ENCODE results near the gene PPM1N. TPM values are rescaled to one million over a fixed set of nuclear protein-coding genes. Genes with fewer than 3 reads are reported as not detected.

PPM1N gene
- total RNA-seq, 1 experiment from 2014 or later, result 2.5 TPM

GRCh38 chr19:45515081-45515624, 16.9 kb downstream of the PPM1N start:
- Histone ChIP-seq H3K9ac (ENCODE audit: low read length) (no peak overlapping the region), H3K9me2 (replicated peaks; ENCODE audit: low read length) (no peaks in the 10 kb centered on the region), H3K27me3 (ENCODE audit: low read length) (no peaks in the 10 kb centered on the region), H3K4me2 (ENCODE audit: low read length) (no peak overlapping the region), H3K4me3 (ENCODE audit: low read length) (no peak overlapping the region), H3K36me3 (ENCODE audit: low read depth, low read length) (no peaks in the 10 kb centered on the region; the same call in 1 of the 2 replicates), H2AFZ (ENCODE audit: low read length) (no peak overlapping the region), H3K9me3 (ENCODE audit: low read length) (no peaks in the 10 kb centered on the region), H3K79me2 (ENCODE audit: low read length) (peaks cover 61% of the 10 kb centered on the region), H4K20me1 (ENCODE audit: low read length) (peaks cover 8% of the 10 kb centered on the region), H3K27ac (ENCODE audit: low read length) (peak overlapping the region; percentile 16; the same call in 1 of the 2 replicates), H3K4me1 (ENCODE audit: insufficient read depth, low read length) (peaks cover 19% of the 10 kb centered on the region), H3F3A (ENCODE audit: low read length, unreplicated experiment) (no peaks in the 10 kb centered on the region)
- DNase-seq (no peak), ATAC-seq (no peak)
- BruUV-seq (replicated peaks), result no TSS peak
- intact Hi-C loops (cut with micrococcal nuclease), result no loop called here
- ChIA-PET POLR2A (ENCODE audit: unreplicated experiment) (no interaction called here), CTCF (no interaction called here)
- TF ChIP-seq EZH2 (IDR thresholded peaks at IDR 0.05; ENCODE audit: low read length, unreplicated experiment) (no peak), EZH2phosphoT487 (IDR thresholded peaks at IDR 0.05; ENCODE audit: borderline replicate concordance, low read length) (no peak), CTCF (conservative IDR thresholded peaks at IDR 0.05; ENCODE audit: low read depth, low read length) (no peak)

- Histone ChIP-seq H3F3A (ENCODE audit: low read length, unreplicated experiment) (no peaks in the 10 kb centered on the region), H3K27ac (ENCODE audit: low read length) (no peak overlapping the region), H3K4me3 (ENCODE audit: low read length) (no peak overlapping the region), H3K4me1 (ENCODE audit: insufficient read depth, low read length) (peaks cover 19% of the 10 kb centered on the region), H3K9ac (ENCODE audit: low read length) (no peak overlapping the region), H3K36me3 (ENCODE audit: low read depth, low read length) (no peaks in the 10 kb centered on the region; the same call in 1 of the 2 replicates), H3K9me2 (replicated peaks; ENCODE audit: low read length) (no peaks in the 10 kb centered on the region), H2AFZ (ENCODE audit: low read length) (no peak overlapping the region), H3K9me3 (ENCODE audit: low read length) (no peaks in the 10 kb centered on the region), H3K27me3 (ENCODE audit: low read length) (no peaks in the 10 kb centered on the region), H3K79me2 (ENCODE audit: low read length) (peaks cover 54% of the 10 kb centered on the region), H3K4me2 (ENCODE audit: low read length) (no peak overlapping the region), H4K20me1 (ENCODE audit: low read length) (peaks cover 8% of the 10 kb centered on the region)
- no peak for TF ChIP-seq CTCF (conservative IDR thresholded peaks at IDR 0.05; ENCODE audit: low read depth, low read length)
- TF ChIP-seq EZH2phosphoT487 (IDR thresholded peaks at IDR 0.05; ENCODE audit: borderline replicate concordance, low read length), result no peak
- TF ChIP-seq EZH2 (IDR thresholded peaks at IDR 0.05; ENCODE audit: low read length, unreplicated experiment), result no peak
- DNase-seq (no peak), ATAC-seq (no peak)
- CTCF ChIA-PET, result interaction anchor here (0.7 kb wide), 1 partner anchor 73 kb away, joined by 10 read pairs; no protein-coding TSS in a partner anchor
- no TSS peak for BruUV-seq (replicated peaks)
- POLR2A ChIA-PET (ENCODE audit: unreplicated experiment), result no interaction called here
- intact Hi-C loops (cut with micrococcal nuclease), result no loop called here
These were observed 17.7 kb downstream of the PPM1N start for GRCh38 chr19:45515807-45516401.

GRCh38 chr19:45517238-45517637, 19.0 kb downstream of the PPM1N start:
- H3K4me1 ChIP-seq (ENCODE audit: insufficient read depth, low read length), result peaks cover 19% of the 10 kb centered on the region
- H3K9me2 ChIP-seq (replicated peaks; ENCODE audit: low read length), result no peaks in the 10 kb centered on the region
- no peak overlapping the region for H3K4me3 ChIP-seq (ENCODE audit: low read length)
- no peak overlapping the region for H3K27ac ChIP-seq (ENCODE audit: low read length)
- no peaks in the 10 kb centered on the region for H3K9me3 ChIP-seq (ENCODE audit: low read length)
- no peak overlapping the region for H3K9ac ChIP-seq (ENCODE audit: low read length)
- H3K27me3 ChIP-seq (ENCODE audit: low read length), result no peaks in the 10 kb centered on the region
- no peaks in the 10 kb centered on the region; the same call in 1 of the 2 replicates for H3K36me3 ChIP-seq (ENCODE audit: low read depth, low read length)
- ChIA-PET POLR2A (ENCODE audit: unreplicated experiment) (no interaction called here), CTCF (no interaction called here)
- H4K20me1 ChIP-seq (ENCODE audit: low read length), result peaks cover 8% of the 10 kb centered on the region
- intact Hi-C loops (cut with micrococcal nuclease), result no loop called here
- no peaks in the 10 kb centered on the region for H3F3A ChIP-seq (ENCODE audit: low read length, unreplicated experiment)
- BruUV-seq (replicated peaks), result no TSS peak
- ATAC-seq (no peak), DNase-seq (no peak)
- peaks cover 40% of the 10 kb centered on the region for H3K79me2 ChIP-seq (ENCODE audit: low read length)
- TF ChIP-seq EZH2phosphoT487 (IDR thresholded peaks at IDR 0.05; ENCODE audit: borderline replicate concordance, low read length) (no peak), CTCF (conservative IDR thresholded peaks at IDR 0.05; ENCODE audit: low read depth, low read length) (no peak), EZH2 (IDR thresholded peaks at IDR 0.05; ENCODE audit: low read length, unreplicated experiment) (no peak)
- H2AFZ ChIP-seq (ENCODE audit: low read length), result no peak overlapping the region
- H3K4me2 ChIP-seq (ENCODE audit: low read length), result no peak overlapping the region

Data from PC-3 (cell line).